Neural progenitor cell (in vitro differentiated cells): ENCODE results near the gene TRPM3.

Experiments used
- EZH2phosphoT487 ChIP-seq: fragments of 200-600 bp; sonication (generic); IDR thresholded peaks from 2 replicates; pipeline ENCODE4 v1.6.1; 2017; ENCODE audit warnings: antibody characterized with exemption
- TF ChIP-seq, protein P1 (sequence below): fragments of 200-600 bp; sonication (generic); IDR thresholded peaks from 2 replicates; pipeline ENCODE4 v1.5.1; 2017; ENCODE audit warnings: antibody characterized with exemption, mild to moderate bottlenecking

DNA sequence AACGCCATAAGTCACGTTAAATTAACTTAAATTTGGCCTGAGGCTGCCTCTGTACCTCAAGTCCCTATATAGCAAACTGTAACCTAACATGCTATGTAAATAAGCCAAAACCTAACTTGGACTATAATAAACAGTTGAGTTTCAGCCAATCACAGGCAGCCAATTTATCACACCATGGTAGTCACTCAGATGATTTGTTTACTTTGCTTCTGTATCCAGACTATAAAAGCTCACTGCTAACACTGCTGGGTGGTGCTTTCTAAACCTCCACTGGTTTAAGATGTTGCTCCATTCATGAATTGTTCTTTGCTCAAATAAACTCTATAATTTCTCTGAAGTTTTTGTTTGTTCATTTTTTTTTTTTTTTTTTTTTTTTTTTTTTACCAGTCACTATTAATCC is 62.8 kb downstream of the TRPM3 start:
- TF ChIP-seq EZH2phosphoT487: no peak
- TF ChIP-seq, protein P1, sequence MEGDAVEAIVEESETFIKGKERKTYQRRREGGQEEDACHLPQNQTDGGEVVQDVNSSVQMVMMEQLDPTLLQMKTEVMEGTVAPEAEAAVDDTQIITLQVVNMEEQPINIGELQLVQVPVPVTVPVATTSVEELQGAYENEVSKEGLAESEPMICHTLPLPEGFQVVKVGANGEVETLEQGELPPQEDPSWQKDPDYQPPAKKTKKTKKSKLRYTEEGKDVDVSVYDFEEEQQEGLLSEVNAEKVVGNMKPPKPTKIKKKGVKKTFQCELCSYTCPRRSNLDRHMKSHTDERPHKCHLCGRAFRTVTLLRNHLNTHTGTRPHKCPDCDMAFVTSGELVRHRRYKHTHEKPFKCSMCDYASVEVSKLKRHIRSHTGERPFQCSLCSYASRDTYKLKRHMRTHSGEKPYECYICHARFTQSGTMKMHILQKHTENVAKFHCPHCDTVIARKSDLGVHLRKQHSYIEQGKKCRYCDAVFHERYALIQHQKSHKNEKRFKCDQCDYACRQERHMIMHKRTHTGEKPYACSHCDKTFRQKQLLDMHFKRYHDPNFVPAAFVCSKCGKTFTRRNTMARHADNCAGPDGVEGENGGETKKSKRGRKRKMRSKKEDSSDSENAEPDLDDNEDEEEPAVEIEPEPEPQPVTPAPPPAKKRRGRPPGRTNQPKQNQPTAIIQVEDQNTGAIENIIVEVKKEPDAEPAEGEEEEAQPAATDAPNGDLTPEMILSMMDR: no peak
